K562 (cell line): ENCODE measurements around the gene GLMN. TPM values are rescaled to one million over a fixed set of nuclear protein-coding genes. Genes with fewer than 3 reads are reported as not detected.

ENCODE experiments used
- ATAC-seq: fragments of 200-7000 bp; cut with Tn5 transposase; 3 replicates; pipeline ENCODE4 v1.9.1; 2020; ENCODE audit warnings: moderate library complexity
- BruUV-seq: library from RNA; stranded (reverse); fragments of 400-500 nt; replicated peaks from 2 replicates; lab custom pipeline; 2021; lab: Mats Ljungman, UMichigan
- CTCF ChIA-PET: fragments of 300-600 bp; formaldehyde crosslinking; extraction: SDS; loops from one replicate; lab custom pipeline; 2021; ENCODE audit warnings: low intra/inter-chr PET ratio; lab: Yijun Ruan, JAX
- POLR2A ChIA-PET: fragments of 300-600, 350-650 bp; sonication (Branson Sonifier 250); formaldehyde crosslinking; extraction: SDS; loops from one replicate; lab custom pipeline; 2021; ENCODE audit warnings: antibody characterized with exemption, inconsistent platforms; lab: Yijun Ruan, JAX
- DNase-seq, 4 experiments: peaks; one replicate each; pipeline versions ENCODE4 v3.0.0 to v3.0.0-alpha.2; 2011 to 2018; ENCODE audit warnings: low spot score in 3 of 4, mixed read lengths in 3 of 4; ENCODE audit errors: extremely low read depth in 1 of 4
- FAIRE-seq: peaks from 2 replicates; lab custom pipeline; 2011; peaks lifted over from hg19 to GRCh38; lab: Jason Lieb, UNC
- H2AFZ ChIP-seq: 2 replicates; pipeline ENCODE4 v1.6.0; 2011; ENCODE audit warnings: low read depth, low read length, control low read depth, inconsistent platforms
- H3K27ac ChIP-seq: fragments of 200-600 bp; 3 replicates; pipeline ENCODE4 v1.8.0; 2011; ENCODE audit warnings: low read depth, mild to moderate bottlenecking, control low read depth, inconsistent platforms, low read length, moderate library complexity, mixed read lengths; ENCODE audit errors: extremely low read depth
- H3K27me3 ChIP-seq, 2 experiments: fragments of 300-600 bp in 1 of 2; 2 replicates in 1 of 2; 3 replicates in 1 of 2; pipeline versions ENCODE4 v1.6.0 to v1.8.0; 2011; ENCODE audit warnings: inconsistent platforms in 2 of 2, low read length in 2 of 2, mild to moderate bottlenecking in 1 of 2, mixed read lengths in 1 of 2, moderate library complexity in 1 of 2; ENCODE audit not compliant: control insufficient read depth in 2 of 2, insufficient read depth in 2 of 2
- H3K36me3 ChIP-seq: fragments of 300-600 bp; 3 replicates; pipeline ENCODE4 v1.8.0; 2011; ENCODE audit warnings: mild to moderate bottlenecking, low read length, inconsistent platforms; ENCODE audit not compliant: control insufficient read depth, insufficient read depth
- H3K4me1 ChIP-seq, 2 experiments: fragments of 200-600 bp in 1 of 2; replicated peaks in 1 of 2; 2 replicates in 1 of 2; 3 replicates in 1 of 2; pipeline versions ENCODE4 v1.5.1 to v1.8.0; 2011; ENCODE audit warnings: inconsistent platforms in 2 of 2, low read length in 2 of 2, mild to moderate bottlenecking in 1 of 2, mixed read lengths in 1 of 2, moderate library complexity in 1 of 2; ENCODE audit not compliant: control insufficient read depth in 2 of 2, insufficient read depth in 2 of 2
- H3K4me2 ChIP-seq: 2 replicates; pipeline ENCODE4 v1.6.1; 2011; ENCODE audit warnings: low read length, control low read depth, inconsistent platforms, mixed read lengths; ENCODE audit not compliant: insufficient read depth
- H3K4me3 ChIP-seq: fragments of 200-600 bp; sonication (generic), shearing (Covaris generic); 2 replicates; pipeline ENCODE4 v1.5.1; 2016; ENCODE audit warnings: control low read depth, inconsistent platforms
- H3K79me2 ChIP-seq: fragments of 200-600 bp; 3 replicates; pipeline ENCODE4 v1.8.0; 2011; ENCODE audit warnings: low read length, inconsistent platforms; ENCODE audit not compliant: control insufficient read depth, insufficient read depth
- H3K9ac ChIP-seq, 2 experiments: 2 replicates each; pipeline versions ENCODE4 v1.6.0 to v1.6.1; 2011; ENCODE audit warnings: low read depth in 2 of 2, low read length in 2 of 2, control low read depth in 1 of 2, inconsistent platforms in 1 of 2, mild to moderate bottlenecking in 1 of 2, mixed read lengths in 1 of 2; ENCODE audit not compliant: insufficient read depth in 1 of 2
- H3K9me1 ChIP-seq: one replicate; pipeline ENCODE4 v1.6.0; 2011; ENCODE audit warnings: inconsistent platforms, mild to moderate bottlenecking, low read length, moderate library complexity; ENCODE audit not compliant: control insufficient read depth, insufficient read depth
- H3K9me3 ChIP-seq: replicated peaks from 2 replicates; pipeline ENCODE4 v1.5.1; 2011; ENCODE audit warnings: low read depth, low read length, inconsistent platforms; ENCODE audit not compliant: control insufficient read depth, insufficient read depth
- H4K20me1 ChIP-seq: replicated peaks from 2 replicates; pipeline ENCODE4 v1.6.1; 2011; ENCODE audit warnings: low read length, inconsistent platforms, mixed read lengths; ENCODE audit not compliant: control insufficient read depth, insufficient read depth
- CAMTA2 ChIP-seq: fragments of 250-450 bp; sonication (Bioruptor Pico); conservative IDR thresholded peaks from 2 replicates; pipeline ENCODE4 v1.5.1; 2022
- DIDO1 ChIP-seq: fragments of 450-650 bp; IDR thresholded peaks from 2 replicates; pipeline ENCODE4 v1.6.1; 2016; ENCODE audit warnings: low read depth, missing biosample characterization, missing genetic modification characterization
- KDM4B ChIP-seq, 2 experiments: fragments of 450-650 bp in 1 of 2; sonication (generic) in 1 of 2; IDR thresholded peaks; 2 replicates each; pipeline ENCODE4 v1.6.1; 2016 to 2017; ENCODE audit warnings: borderline replicate concordance in 2 of 2, antibody characterized with exemption in 1 of 2, low read depth in 1 of 2, mild to moderate bottlenecking in 1 of 2
- MECOM ChIP-seq: fragments of 250-450 bp; sonication (Bioruptor Pico); IDR thresholded peaks from 2 replicates; pipeline ENCODE4 v1.8.0; 2022; ENCODE audit warnings: inconsistent platforms
- NFXL1 ChIP-seq: fragments of 450-650 bp; formaldehyde crosslinking; IDR thresholded peaks from 2 replicates; pipeline ENCODE4 v1.4.0; 2021; ENCODE audit warnings: mild to moderate bottlenecking
- PRPF4 ChIP-seq: fragments of 200-400 bp; formaldehyde crosslinking; IDR thresholded peaks from one replicate; pipeline ENCODE4 v1.6.1; 2017; ENCODE audit warnings: low read length, low read depth, mild to moderate bottlenecking; ENCODE audit not compliant: insufficient read depth, poor library complexity, severe bottlenecking
- TAF15 ChIP-seq: fragments of 200-400 bp; formaldehyde crosslinking; IDR thresholded peaks from 2 replicates; pipeline ENCODE4 v1.6.1; 2017; ENCODE audit warnings: mild to moderate bottlenecking, low read depth, low read length, moderate library complexity
- ZBTB8A ChIP-seq: fragments of 450-650 bp; IDR thresholded peaks from 2 replicates; pipeline ENCODE4 v1.6.1; 2018; ENCODE audit warnings: mild to moderate bottlenecking, moderate library complexity; ENCODE audit not compliant: partially characterized antibody
- ZNF253 ChIP-seq: fragments of 250-450 bp; sonication (Bioruptor Pico); conservative IDR thresholded peaks from 2 replicates; pipeline ENCODE4 v1.6.1; 2021; ENCODE audit warnings: mild to moderate bottlenecking
- ZNF311 ChIP-seq: fragments of 250-450 bp; sonication (Bioruptor Pico); IDR thresholded peaks from 2 replicates; pipeline ENCODE4 v1.4.0; 2020; ENCODE audit warnings: mild to moderate bottlenecking, moderate library complexity
- ZNF384 ChIP-seq: IDR thresholded peaks from 2 replicates; pipeline ENCODE4 v1.6.1; 2012; ENCODE audit warnings: low read depth, low read length, improper control_type of control experiment
- ZNF431 ChIP-seq: sonication (generic); formaldehyde crosslinking; IDR thresholded peaks from 2 replicates; pipeline ENCODE4 v1.8.0; 2022; ENCODE audit warnings: mild to moderate bottlenecking, missing genetic modification reagents
- WGBS: fragments of 100-300 bp; shearing (Covaris generic); methylation state at CpG from one replicate; pipeline ENCODE4 v1.1.6; 2016; ENCODE audit warnings: low coverage, mixed read lengths; ENCODE audit not compliant: insufficient coverage; ENCODE audit errors: missing lambda C conversion rate; 5-methylcytosine and 5-hydroxymethylcytosine counted together
- in situ Hi-C: fragments of 300-500 bp; cut with MboI; formaldehyde crosslinking; loops from 4 replicates; pipeline ENCODE4 v1.15.0; 2018; ENCODE audit warnings: inconsistent platforms, mixed read lengths
- intact Hi-C: fragments of 100-400 bp; cut with micrococcal nuclease; formaldehyde crosslinking; loops from 2 replicates; pipeline ENCODE4 v1.14.2; 2022
- polyA plus RNA-seq, 8 experiments: library from polyadenylated mRNA; depleted of rRNA in 4 of 8; stranded (reverse) in 5 of 8; unstranded in 3 of 8; fragments of >200 nt; fragmentation: Nextera tagmentation in 2 of 8; fragmentation: Illumina TruSeq in 1 of 8; extraction: Ambion mirVana in 2 of 8; extraction: Trizol in 1 of 8; gene quantifications; 2 replicates each; pipeline versions ENCODE4 v1.2.1 to v1.2.3, GENCODE V29; 2011 to 2014; ENCODE audit warnings: inconsistent platforms in 1 of 8, missing spikeins in 1 of 8
- total RNA-seq, 7 experiments: library from RNA; depleted of rRNA in 6 of 7; stranded (reverse); fragments of >200 nt in 6 of 7; fragmentation: Illumina TruSeq in 2 of 7; extraction: Trizol in 2 of 7; gene quantifications; 2 replicates each; pipeline versions ENCODE4 v1.2.1 to v1.2.3, GENCODE V29; 2011 to 2021; ENCODE audit warnings: low replicate concordance in 1 of 7
- TF ChIP-seq, protein P1 (sequence below): fragments of 450-650 bp; IDR thresholded peaks from 2 replicates; pipeline ENCODE4 v1.6.1; 2016; ENCODE audit warnings: missing biosample characterization, missing genetic modification characterization
- TF ChIP-seq, protein P2 (sequence below): fragments of 250-450 bp; sonication (Bioruptor Pico); IDR thresholded peaks from 2 replicates; pipeline ENCODE4 v1.4.0; 2020; ENCODE audit warnings: borderline replicate concordance
- TF ChIP-seq, protein P3 (sequence below): sonication (generic); formaldehyde crosslinking; IDR thresholded peaks from 2 replicates; pipeline ENCODE4 v1.8.1; 2023; ENCODE audit warnings: mild to moderate bottlenecking, missing genetic modification reagents

The GLMN gene
- total and polyA plus RNA-seq, 9 of the 15 experiments (the other 6 are each of a cell fraction or from before 2014, with no cell fraction given), result 13.0 to 24.8 (median 19.0) TPM

DNA sequence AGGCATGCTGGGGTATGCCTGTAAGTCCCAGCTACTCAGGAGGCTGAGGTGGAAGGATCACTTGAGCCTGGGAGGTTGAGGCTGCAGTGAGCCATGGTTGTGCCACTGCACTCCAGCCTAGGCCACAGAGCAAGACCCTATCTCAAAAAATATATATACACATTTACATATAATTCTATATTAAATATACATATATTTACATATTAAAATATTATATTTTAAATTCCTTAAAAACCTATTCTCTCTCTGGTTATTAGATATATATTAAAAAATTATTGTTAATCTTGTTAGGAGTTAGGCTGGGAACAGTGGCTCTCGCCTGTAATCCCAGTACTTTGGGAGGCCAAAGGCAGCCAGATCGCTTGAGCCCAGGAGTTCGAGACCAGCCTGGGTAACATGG, 22.7 kb downstream of the GLMN start:
- in situ Hi-C loops, result no loop called here
- no peaks in the 10 kb centered on the region for H4K20me1 ChIP-seq
- no peak for DNase-seq
- no peak overlapping the region for H3K27ac ChIP-seq
- no peak overlapping the region for H3K9ac ChIP-seq
- CTCF ChIA-PET, result no interaction called here
- no peaks in the 10 kb centered on the region for H3K4me1 ChIP-seq
- no peaks in the 10 kb centered on the region for H3K9me1 ChIP-seq
- no TSS peak for BruUV-seq
- H3K9me3 ChIP-seq, result no peaks in the 10 kb centered on the region
- 95% methylated on average over 3 of the region's 3 CpGs for WGBS
- H3K4me3 ChIP-seq, result no peak overlapping the region
- no peak for FAIRE-seq
- no peak overlapping the region for H2AFZ ChIP-seq
- intact Hi-C loops, result no loop called here
- H3K79me2 ChIP-seq, result no peaks in the 10 kb centered on the region
- peaks cover 47% of the 10 kb centered on the region for H3K36me3 ChIP-seq
- ATAC-seq, result no peak
- no peaks in the 10 kb centered on the region for H3K27me3 ChIP-seq
- H3K4me2 ChIP-seq, result no peak overlapping the region
- POLR2A ChIA-PET, result no interaction called here
- TF ChIP-seq KDM4B (IDR thresholded peaks at IDR 0.05; ENCODE audit: borderline replicate concordance in 2 of 2, low read depth in 1 of 2), result no peak
- no peak for TF ChIP-seq ZNF431 (CRISPR knock-in tag)
- TF ChIP-seq TAF15, result no peak
- TF ChIP-seq, protein P1, sequence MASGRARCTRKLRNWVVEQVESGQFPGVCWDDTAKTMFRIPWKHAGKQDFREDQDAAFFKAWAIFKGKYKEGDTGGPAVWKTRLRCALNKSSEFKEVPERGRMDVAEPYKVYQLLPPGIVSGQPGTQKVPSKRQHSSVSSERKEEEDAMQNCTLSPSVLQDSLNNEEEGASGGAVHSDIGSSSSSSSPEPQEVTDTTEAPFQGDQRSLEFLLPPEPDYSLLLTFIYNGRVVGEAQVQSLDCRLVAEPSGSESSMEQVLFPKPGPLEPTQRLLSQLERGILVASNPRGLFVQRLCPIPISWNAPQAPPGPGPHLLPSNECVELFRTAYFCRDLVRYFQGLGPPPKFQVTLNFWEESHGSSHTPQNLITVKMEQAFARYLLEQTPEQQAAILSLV, result no peak
- no peak for TF ChIP-seq ZNF311 (CRISPR knock-in tag)
- TF ChIP-seq, protein P2, sequence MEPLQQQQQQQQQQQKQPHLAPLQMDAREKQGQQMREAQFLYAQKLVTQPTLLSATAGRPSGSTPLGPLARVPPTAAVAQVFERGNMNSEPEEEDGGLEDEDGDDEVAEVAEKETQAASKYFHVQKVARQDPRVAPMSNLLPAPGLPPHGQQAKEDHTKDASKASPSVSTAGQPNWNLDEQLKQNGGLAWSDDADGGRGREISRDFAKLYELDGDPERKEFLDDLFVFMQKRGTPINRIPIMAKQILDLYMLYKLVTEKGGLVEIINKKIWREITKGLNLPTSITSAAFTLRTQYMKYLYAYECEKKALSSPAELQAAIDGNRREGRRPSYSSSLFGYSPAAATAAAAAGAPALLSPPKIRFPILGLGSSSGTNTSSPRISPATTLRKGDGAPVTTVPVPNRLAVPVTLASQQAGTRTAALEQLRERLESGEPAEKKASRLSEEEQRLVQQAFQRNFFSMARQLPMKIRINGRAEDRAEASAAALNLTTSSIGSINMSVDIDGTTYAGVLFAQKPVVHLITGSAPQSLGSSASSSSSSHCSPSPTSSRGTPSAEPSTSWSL (CRISPR knock-in tag), result no peak
- no peak for TF ChIP-seq CAMTA2 (CRISPR knock-in tag)
- TF ChIP-seq MECOM (CRISPR knock-in tag), result no peak
- TF ChIP-seq ZNF384, result no peak
- TF ChIP-seq PRPF4, result no peak
- TF ChIP-seq DIDO1 (tag), result no peak
- TF ChIP-seq ZBTB8A, result no peak
- TF ChIP-seq, protein P3, sequence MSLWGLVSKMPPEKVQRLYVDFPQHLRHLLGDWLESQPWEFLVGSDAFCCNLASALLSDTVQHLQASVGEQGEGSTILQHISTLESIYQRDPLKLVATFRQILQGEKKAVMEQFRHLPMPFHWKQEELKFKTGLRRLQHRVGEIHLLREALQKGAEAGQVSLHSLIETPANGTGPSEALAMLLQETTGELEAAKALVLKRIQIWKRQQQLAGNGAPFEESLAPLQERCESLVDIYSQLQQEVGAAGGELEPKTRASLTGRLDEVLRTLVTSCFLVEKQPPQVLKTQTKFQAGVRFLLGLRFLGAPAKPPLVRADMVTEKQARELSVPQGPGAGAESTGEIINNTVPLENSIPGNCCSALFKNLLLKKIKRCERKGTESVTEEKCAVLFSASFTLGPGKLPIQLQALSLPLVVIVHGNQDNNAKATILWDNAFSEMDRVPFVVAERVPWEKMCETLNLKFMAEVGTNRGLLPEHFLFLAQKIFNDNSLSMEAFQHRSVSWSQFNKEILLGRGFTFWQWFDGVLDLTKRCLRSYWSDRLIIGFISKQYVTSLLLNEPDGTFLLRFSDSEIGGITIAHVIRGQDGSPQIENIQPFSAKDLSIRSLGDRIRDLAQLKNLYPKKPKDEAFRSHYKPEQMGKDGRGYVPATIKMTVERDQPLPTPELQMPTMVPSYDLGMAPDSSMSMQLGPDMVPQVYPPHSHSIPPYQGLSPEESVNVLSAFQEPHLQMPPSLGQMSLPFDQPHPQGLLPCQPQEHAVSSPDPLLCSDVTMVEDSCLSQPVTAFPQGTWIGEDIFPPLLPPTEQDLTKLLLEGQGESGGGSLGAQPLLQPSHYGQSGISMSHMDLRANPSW, result no peak
- no peak for TF ChIP-seq ZNF253 (CRISPR knock-in tag)
- no peak for TF ChIP-seq NFXL1 (CRISPR knock-in tag)
